Hematopoietic multipotent progenitor cell (in vitro differentiated cells): ENCODE measurements around the gene UTP3. TPM values are rescaled to one million over a fixed set of nuclear protein-coding genes. Genes with fewer than 3 reads are reported as not detected.
"Not testable (repeated sequence)": the region's sequence is repeated elsewhere in the genome, so short reads cannot be mapped to it uniquely, and the experiment has no call there.

Experiments used
- DNase-seq, 3 donors: peaks; one replicate each; pipeline ENCODE4 v3.0.0-alpha.2; 2011 to 2015; ENCODE audit warnings: low read depth in 2 of 3, low spot score in 2 of 3
- total RNA-seq: library from RNA; depleted of rRNA; stranded (reverse); fragments of >200 nt; gene quantifications from one replicate; pipeline ENCODE4 v1.2.3, GENCODE V29; 2012

Gene UTP3
- total RNA-seq, 1 donor = 12.7 TPM

DNA sequence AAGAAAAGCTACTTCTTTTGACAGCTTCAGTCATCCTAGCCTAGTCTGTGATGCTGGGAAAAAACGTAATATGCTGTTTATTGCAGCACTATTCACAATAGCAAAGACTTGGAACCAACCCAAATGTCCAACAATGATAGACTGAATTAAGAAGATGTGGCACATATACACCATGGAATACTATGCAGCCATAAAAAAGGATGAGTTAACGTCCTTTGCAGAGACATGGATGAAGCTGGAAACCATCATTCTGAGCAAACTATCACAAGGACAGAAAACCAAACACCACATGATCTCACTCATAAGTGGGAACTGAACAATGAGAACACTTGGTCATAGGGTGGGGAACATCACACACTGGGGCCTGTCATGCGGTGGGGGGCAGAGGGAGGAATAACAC, 6.2 kb upstream of the UTP3 start:
- not testable (repeated sequence) for DNase-seq

DNA sequence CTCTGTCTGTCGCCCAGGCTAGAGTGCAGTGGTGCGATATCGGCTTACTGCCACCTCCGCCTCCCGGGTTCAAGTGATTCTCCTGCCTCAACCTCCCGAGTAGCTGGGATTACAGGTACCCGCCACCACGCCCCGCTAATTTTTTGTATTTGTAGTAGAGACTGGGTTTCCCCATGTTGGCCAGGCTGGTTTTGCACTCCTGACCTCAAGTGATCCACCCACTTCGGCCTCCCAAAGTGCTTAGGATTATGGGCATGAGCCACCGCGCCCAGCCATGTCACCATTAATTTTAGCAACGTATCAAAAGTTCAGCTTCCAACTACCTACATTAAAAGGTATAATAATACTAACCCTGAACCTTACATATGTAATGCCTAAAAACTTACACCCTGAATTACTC, 940 bp upstream of the UTP3 start:
- peak in 1 of 3 donors; percentile 13 for DNase-seq

- DNase-seq = no peak
Observed at GRCh38 chr4:70688795-70689231, 481 bp downstream of the UTP3 start.

- no peak for DNase-seq
Observed at GRCh38 chr4:70691661-70692060, 3.3 kb downstream of the UTP3 start.

DNA sequence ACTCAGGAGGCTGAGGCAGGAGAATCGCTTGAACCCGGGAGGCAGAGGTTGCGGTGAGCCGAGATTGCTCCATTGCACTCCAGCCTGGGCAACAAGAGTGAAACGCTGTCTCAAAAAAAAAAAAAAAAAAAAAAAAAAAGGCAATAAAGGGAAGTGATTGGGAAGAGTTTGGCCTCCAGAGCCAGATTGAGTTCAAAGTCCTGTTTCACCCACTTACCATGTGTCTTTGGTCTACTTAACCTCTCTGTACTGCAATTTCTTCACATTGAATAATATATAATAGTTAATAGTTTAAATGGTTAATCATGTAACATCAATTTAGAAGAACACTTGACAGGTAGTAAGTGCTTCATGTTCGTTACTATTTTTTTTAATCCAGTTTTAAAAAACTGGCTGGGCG, 6.3 kb downstream of the UTP3 start:
- not testable (repeated sequence) for DNase-seq

- not testable (repeated sequence) for DNase-seq
Observed at GRCh38 chr4:70698435-70698834, 10.1 kb downstream of the UTP3 start.

DNA sequence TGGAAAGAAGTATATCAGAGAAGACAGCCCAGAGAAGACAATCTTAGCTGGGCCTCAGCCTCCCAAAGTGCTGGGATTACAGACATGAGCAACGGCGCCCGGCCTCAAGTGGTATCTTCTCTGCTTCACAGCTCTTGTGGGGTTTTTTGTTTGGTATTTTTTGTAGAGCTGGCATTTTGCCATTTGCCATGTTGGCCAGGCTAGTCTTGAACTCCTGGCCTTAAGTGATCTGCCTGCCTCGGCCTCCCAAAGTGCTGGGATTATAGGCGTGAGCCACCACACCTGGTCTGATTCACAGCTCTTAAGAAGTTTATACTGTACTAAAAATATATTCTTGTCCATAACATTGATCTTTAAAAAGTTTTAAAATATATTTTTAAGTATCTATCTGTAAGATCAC, 12.4 kb downstream of the UTP3 start:
- DNase-seq = no peak

DNA sequence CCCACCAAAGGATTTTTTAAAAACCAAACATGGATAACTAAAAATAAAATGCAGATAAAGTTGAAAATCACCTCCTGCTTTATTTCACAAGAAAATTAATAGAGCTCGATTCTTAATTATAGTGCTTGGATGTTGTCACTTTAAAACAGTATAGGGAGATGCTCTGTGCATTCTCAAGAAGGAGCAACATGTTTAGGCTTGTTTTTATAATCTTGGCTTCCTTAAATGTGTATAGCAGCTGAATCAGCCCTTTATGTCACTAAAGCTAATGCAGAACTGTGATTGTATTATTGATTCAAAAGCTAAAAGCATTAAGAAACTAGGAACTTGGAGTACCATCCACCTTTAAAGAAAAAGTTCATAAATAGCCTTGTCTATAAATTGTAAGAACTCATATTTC, 12.9 kb downstream of the UTP3 start:
- no peak for DNase-seq

DNA sequence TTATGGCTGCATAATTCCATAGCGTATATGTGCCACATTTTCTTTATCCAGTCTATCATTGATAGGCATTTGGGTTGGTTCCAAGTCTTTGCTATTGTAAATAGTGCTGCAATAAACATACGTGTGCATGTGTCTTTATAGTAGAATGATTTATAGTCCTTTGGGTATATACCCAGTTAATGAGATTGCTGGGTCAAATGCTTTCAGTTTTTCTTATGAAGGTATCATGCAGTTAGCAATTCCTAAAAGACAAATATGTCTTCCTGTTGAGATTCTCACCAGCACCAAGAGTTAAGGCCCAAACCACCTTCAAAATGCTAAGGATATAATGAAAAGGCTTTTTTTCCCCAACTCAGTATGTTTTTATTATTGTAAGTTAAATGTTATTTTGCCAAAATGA, 14.3 kb downstream of the UTP3 start:
- DNase-seq = not testable (repeated sequence)

DNA sequence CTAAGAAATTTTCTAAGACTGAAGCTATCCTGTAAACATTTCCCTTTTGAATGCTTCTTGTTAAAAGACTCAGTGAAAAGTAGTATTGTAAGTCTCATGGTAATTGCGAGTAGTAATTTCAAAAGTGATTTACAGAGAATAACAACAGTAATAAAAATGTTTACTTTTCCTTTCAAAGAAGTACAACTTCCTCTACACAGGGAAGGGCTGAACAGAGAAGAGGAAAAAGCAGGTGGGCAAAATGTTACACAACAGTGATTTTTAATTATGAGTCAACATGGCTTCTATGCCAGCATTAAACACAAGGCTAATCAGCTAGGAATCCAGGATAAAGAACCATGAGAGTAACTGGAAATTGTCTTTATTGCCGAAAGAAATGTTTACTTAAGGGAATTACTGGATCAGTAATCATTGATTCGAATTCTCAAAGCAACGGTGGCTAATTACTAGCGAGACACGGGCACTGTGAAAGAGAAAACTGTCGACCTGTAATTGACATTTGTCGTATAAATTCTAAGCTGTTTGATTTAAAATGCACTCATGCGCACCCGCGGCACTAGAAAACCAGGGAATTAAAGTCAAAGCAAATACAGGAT, 15.4 kb downstream of the UTP3 start:
- DNase-seq = peak in 1 of 3 donors; percentile 14

- peak in 2 of 3 donors; percentile 75 to 85 for DNase-seq
Observed at GRCh38 chr4:70704215-70704930, 16.0 kb downstream of the UTP3 start.

GRCh38 chr4:70704931-70705182, 16.5 kb downstream of the UTP3 start:
- DNase-seq = no peak

GRCh38 chr4:70705183-70706043, 17.1 kb downstream of the UTP3 start:
- peak; percentile 44 to 82 (median 79) for DNase-seq

- no peak for DNase-seq
Observed at GRCh38 chr4:70706044-70706461, 17.7 kb downstream of the UTP3 start.

DNA sequence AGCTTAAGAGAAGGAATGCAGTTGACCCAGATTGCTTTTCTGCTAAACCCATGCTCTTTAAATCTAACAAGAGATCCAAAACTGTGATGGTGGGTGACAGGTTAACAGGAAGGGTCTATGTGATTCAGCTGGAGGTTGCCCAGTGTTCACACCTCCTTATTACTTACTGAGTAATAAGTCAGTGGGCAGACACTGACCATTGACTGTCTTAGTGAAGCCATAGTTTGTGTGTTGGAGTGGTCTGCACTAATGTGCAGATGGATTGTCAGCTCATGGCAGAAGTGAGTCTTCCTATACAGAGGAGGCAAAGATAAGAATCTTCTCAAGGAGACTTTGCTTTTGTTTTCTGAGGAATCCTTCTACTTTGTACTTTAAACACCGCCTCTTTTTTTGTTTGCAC, 18.2 kb downstream of the UTP3 start:
- no peak for DNase-seq

- no peak for DNase-seq
Observed at GRCh38 chr4:70709611-70710205, 21.4 kb downstream of the UTP3 start.

DNA sequence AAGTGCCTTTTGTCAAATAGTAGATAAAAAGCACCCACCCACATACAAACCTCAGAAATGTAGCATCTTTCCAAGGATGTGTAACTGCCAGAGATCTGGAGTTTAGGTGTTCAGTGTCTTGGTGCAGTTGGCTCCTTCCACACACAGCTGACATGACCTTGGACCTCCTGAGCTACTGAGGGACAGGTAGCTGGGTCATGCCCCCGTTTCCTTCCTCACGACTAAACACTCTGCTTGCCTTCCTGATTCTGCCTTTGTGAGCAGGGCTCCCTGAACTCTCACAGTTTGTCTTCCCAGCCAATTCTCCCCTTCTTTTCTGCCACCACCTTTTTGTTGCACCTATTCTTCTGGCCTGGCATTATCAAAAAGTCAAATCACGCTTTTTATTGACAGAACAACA, 23.3 kb downstream of the UTP3 start:
- no peak for DNase-seq

DNA sequence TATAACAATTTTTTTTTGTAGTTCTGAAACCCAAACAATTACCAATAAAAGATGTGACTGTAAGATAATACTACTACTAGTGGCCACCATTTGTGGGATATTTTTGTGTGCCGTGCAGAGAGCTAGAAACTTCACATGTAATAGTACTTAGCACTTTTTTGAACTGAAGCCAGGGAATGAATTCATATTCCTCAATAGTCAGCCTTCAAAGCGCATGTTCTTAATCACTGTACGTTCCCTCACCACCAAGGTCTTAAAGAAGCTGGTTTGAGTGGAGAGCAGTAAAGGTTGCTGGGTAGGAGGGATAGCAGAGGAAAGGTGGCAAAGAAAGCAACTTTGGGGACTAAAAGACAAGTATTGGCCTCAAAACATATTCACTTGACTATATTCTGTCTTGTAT, 23.8 kb downstream of the UTP3 start:
- no peak for DNase-seq

GRCh38 chr4:70712604-70713452, 24.5 kb downstream of the UTP3 start:
- DNase-seq = no peak

- DNase-seq = no peak
Observed at GRCh38 chr4:70713453-70714078, 25.2 kb downstream of the UTP3 start.
